Measurements from ENCODE around the gene RHBDF2. TPM values are rescaled to one million over a fixed set of nuclear protein-coding genes. Genes with fewer than 3 reads are reported as not detected.
"Not testable (repeated sequence)": the region's sequence is repeated elsewhere in the genome, so short reads cannot be mapped to it uniquely, and the experiment has no call there.

RHBDF2 gene
- total RNA-seq, 2 experiments from 2014 or later = 20.7 to 22.2 TPM

DNA sequence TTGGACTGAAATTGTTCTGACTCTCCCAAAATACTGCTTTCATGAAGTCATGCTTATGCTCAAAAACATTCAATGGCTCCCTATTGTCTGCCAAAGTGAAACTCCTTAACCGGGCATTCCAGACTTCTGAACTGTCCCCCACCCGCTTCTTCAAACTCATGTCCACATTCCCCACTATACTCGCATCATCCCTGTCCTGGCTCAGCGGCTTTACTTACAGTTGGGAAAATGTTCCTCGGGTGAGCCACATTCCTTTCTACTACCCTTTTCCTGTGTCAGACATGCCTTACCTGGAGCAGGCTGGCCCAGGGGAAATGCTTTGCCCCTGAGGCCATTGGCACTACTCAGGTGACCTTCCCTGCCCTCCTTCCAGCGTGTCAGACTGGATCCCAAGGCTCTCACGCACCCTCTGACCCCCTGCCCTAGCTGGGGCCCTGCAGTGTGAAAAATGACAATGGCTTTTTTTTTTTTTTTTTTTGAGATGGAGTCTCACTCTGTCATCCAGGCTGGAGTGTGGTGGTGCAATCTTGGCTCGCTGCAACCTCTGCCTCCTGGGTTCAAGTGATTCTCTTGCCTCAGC lies 30.9 kb upstream of the RHBDF2 start:
- Mint-ChIP-seq H3K36me3 (no peaks in the 10 kb centered on the region), H3K9me3 (no peaks in the 10 kb centered on the region), H3K27ac (no peak overlapping the region), H3K27me3 (peaks cover 4% of the 10 kb centered on the region), H3K4me1 (peaks cover 23% of the 10 kb centered on the region), H3K4me3 (no peak overlapping the region)
- DNase-seq = no peak

DNA sequence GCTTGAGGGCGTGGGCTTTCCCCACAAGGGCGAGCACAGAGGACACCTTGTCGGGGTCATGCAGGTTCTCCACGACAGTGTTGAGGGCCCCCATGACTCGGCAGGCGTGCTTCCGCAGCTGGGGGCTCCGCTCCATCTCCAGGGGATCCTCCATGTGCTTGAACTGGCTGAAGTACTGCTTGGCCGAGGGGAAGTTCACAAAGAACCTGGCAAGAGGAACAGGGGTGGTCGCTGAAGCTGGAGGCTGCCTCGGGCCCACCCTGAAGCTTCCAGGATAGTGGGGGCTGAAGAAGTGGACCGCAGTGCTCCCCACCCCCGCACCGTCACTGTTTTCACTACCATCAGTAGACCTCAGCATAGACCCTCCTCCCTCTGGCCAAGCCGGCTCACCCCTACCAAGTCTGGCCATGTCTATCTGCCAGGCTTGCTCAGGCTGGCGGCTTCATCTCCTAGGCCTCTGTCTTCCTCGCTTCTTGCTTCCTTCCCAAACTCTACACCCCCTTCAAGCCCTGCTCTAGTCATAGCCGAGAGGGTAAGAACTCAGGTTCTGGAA lies 30.3 kb upstream of the RHBDF2 start:
- no peaks in the 10 kb centered on the region for H3K27me3 Mint-ChIP-seq
- no peak overlapping the region for H3K4me3 Mint-ChIP-seq
- H3K27ac Mint-ChIP-seq = no peak overlapping the region
- no peaks in the 10 kb centered on the region for H3K36me3 Mint-ChIP-seq
- H3K4me1 Mint-ChIP-seq = peaks cover 25% of the 10 kb centered on the region
- H3K9me3 Mint-ChIP-seq = no peaks in the 10 kb centered on the region
- DNase-seq = no peak

DNA sequence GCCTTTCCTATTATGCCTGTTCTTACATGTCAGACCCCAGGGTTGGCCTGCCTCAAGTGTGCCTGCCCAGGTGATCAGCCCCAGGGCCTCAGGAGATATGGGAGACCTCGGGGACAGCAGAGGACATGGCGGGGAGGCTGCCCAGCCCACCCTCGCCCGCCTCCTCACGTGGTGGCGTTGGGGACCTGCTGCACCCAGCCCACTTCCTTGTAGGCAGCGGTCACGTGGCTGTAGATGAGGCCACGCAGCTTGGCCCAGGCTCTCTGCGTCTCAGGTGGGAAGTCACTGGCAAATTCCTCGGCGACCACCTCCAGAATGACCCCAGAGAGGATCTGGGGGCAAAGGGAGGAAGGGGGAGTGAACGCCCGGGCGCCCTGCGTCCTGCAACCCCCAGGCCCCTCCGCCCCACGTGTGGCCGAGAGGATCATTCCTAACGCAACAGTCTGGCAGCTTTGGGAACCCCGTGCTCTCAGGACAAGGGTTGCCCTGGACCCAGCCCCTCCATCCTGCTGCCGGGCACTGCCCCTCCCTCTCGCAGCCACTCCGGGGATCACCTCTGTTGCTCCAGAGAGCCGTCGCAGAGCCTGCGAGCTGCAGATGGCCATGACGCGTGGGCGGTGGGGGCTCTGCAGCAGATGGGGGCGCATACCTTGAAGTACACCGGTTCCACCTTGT lies 29.7 kb upstream of the RHBDF2 start:
- no peaks in the 10 kb centered on the region for H3K9me3 Mint-ChIP-seq
- H3K27ac Mint-ChIP-seq = no peak overlapping the region
- no peaks in the 10 kb centered on the region for H3K27me3 Mint-ChIP-seq
- no peaks in the 10 kb centered on the region for H3K36me3 Mint-ChIP-seq
- no peak for DNase-seq
- peaks cover 25% of the 10 kb centered on the region for H3K4me1 Mint-ChIP-seq
- no peak overlapping the region for H3K4me3 Mint-ChIP-seq

GRCh38 chr17:76530095-76530723 lies 29.0 kb upstream of the RHBDF2 start:
- Mint-ChIP-seq H3K4me1 (peaks cover 25% of the 10 kb centered on the region), H3K9me3 (no peaks in the 10 kb centered on the region), H3K27ac (peak overlapping the region; percentile 60), H3K36me3 (no peaks in the 10 kb centered on the region), H3K4me3 (no peak overlapping the region), H3K27me3 (no peaks in the 10 kb centered on the region)
- DNase-seq = no peak

DNA sequence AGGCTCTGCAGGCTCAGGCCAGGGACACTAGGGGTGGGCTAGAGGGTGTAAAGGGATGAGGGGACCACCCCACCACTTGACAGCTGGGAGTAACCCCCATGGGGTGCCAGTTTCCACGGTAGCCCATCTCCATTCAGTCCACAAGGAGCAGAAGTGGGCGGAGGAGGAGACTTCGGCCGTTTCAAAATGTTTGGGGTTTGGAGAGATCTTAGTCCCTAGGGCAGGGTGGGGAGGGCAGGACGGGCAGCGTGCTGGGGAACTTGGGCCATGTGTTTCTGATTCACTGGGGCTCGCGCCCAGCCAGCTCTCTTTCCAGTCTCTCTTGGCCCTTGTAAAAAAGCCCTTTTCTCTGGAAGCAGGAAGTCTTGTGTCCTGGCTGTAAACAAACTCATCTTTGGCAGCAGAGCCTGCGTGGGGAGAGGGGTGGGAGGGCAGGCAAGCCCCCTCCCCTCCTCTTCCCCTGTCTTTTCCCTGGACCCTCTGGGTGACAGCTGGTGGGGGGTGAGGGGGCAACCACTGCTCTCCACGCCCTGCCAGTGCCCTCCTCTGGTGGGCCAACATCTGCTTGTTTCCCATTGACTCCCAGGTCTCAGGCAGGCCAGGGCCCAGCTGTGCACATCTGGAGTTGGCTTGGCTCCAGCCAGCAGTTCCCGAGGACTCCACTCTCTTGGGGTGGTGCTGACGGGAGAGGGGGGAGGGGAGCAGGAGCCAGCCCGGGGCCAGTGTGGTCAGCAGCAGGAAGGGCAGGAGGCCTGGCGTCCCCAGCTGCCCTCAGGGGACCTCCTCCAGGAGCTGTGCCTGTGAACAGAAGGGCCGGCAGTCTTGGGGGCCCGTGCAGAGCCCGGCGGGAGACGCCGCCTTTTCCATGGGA lies 28.2 kb upstream of the RHBDF2 start:
- Mint-ChIP-seq H3K4me3 (no peak overlapping the region), H3K9me3 (no peaks in the 10 kb centered on the region), H3K27me3 (no peaks in the 10 kb centered on the region), H3K27ac (no peak overlapping the region), H3K4me1 (peaks cover 25% of the 10 kb centered on the region), H3K36me3 (no peaks in the 10 kb centered on the region)
- no peak for DNase-seq

GRCh38 chr17:76528528-76529223 lies 27.5 kb upstream of the RHBDF2 start:
- peak overlapping the region; percentile 63 for H3K4me3 Mint-ChIP-seq
- peaks cover 25% of the 10 kb centered on the region for H3K4me1 Mint-ChIP-seq
- H3K27me3 Mint-ChIP-seq = no peaks in the 10 kb centered on the region
- H3K9me3 Mint-ChIP-seq = no peaks in the 10 kb centered on the region
- DNase-seq = no peak
- peak overlapping the region; percentile 64 for H3K27ac Mint-ChIP-seq
- no peaks in the 10 kb centered on the region for H3K36me3 Mint-ChIP-seq

DNA sequence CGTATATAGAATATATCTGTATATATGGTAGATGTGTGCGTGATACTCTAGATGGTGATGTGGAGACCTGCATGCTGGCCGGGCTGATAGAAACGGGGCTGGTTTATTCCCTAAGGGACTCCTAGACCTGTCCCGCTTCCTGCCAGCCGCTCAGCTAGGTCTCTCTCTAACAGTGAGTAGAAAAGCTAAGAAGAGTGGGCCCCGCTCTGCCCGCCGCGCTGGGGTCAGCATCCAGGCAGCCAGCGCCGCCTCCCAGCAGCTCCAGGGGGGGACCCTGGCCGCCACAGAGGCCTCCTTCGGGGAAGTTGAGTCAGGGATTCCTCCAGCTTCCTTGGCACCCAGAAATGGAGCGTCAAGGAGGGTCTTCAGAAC lies 26.9 kb upstream of the RHBDF2 start:
- Mint-ChIP-seq H3K36me3 (no peaks in the 10 kb centered on the region), H3K4me3 (peak overlapping the region; percentile 63), H3K4me1 (peaks cover 26% of the 10 kb centered on the region), H3K27ac (peak overlapping the region; percentile 72), H3K9me3 (no peaks in the 10 kb centered on the region), H3K27me3 (no peaks in the 10 kb centered on the region)
- DNase-seq = no peak

DNA sequence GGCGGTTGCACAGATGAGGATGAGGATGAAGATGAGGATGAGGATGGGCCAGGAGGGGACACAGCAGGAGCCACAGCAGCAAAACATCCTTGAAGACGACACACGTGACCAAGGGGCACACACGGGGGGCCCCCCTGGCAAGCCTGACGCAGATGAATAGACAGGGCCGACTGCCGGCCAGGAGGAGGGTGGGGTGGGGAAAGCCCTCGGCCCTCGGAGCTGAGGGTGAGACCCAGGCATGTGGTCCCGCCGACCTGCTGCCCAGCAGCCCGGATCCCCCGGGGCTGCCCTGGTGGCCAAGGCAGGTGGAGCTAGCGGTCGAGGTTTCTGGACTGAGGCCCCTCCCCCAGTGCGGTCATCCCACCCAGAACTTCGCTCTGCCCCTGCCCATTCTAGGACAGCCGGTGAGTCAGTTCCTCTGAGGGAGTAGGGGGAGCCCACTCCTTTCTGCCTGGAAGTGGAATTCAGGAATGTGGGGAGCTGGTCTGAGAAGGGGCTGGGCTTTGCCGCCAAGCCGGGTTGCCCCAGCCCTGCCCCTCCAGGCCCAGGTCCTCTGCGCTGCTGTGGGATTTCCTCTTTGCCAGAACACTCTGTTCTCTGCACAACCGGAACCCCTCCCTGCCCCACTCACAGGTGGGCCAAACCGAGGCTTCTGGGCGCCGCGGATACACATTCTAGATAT lies 26.3 kb upstream of the RHBDF2 start:
- Mint-ChIP-seq H3K9me3 (no peaks in the 10 kb centered on the region), H3K36me3 (no peaks in the 10 kb centered on the region), H3K4me3 (peak overlapping the region; percentile 57), H3K27me3 (no peaks in the 10 kb centered on the region), H3K27ac (peak overlapping the region; percentile 2), H3K4me1 (peaks cover 27% of the 10 kb centered on the region)
- DNase-seq = peak; percentile 46

DNA sequence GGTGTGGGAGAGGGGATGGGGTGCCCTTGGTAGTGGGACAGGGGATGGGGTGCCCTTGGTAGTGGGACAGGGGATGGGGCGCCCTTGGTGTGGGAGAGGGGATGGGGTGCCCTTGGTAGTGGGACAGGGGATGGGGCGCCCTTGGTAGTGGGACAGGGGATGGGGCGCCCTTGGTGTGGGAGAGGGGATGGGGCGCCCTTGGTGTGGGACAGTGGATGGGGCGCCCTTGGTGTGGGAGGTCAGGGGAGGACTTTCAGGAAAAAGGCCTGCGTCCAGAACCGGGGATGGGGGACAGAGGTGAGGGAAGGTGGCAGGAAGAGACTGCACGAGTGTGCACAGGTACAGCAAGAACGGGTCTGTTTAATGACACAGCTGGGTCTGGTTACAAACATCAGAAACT lies 25.8 kb upstream of the RHBDF2 start:
- H3K27ac Mint-ChIP-seq = peak overlapping the region; percentile 2
- H3K4me1 Mint-ChIP-seq = peaks cover 27% of the 10 kb centered on the region
- not testable (repeated sequence) for H3K9me3 Mint-ChIP-seq, H3K27me3 Mint-ChIP-seq, H3K36me3 Mint-ChIP-seq, DNase-seq
- H3K4me3 Mint-ChIP-seq = peak overlapping the region; percentile 0

DNA sequence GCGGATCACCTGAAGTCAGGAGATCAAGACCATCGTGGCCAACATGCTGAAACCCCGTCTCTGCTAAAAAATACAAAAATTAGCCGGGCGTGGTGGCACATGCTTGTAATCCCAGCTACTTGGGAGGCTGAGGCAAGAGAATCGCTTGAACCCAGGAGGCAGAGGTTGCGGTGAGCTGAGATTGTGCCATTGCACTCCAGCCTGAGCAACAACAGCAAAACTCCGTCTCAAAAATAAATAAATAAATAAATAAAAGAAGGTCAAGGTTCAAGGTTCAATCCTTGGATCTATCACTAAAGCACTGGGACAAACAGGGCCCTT lies 24.2 kb upstream of the RHBDF2 start:
- DNase-seq, H3K27ac Mint-ChIP-seq, H3K27me3 Mint-ChIP-seq, H3K9me3 Mint-ChIP-seq, H3K36me3 Mint-ChIP-seq, H3K4me3 Mint-ChIP-seq: not testable (repeated sequence)
- peaks cover 23% of the 10 kb centered on the region for H3K4me1 Mint-ChIP-seq

- H3K27ac Mint-ChIP-seq = no peak overlapping the region
- H3K36me3 Mint-ChIP-seq = no peaks in the 10 kb centered on the region
- no peaks in the 10 kb centered on the region for H3K27me3 Mint-ChIP-seq
- no peaks in the 10 kb centered on the region for H3K9me3 Mint-ChIP-seq
- H3K4me1 Mint-ChIP-seq = peaks cover 18% of the 10 kb centered on the region
- no peak for DNase-seq
- no peak overlapping the region for H3K4me3 Mint-ChIP-seq
These were observed 23.6 kb upstream of the RHBDF2 start for GRCh38 chr17:76524598-76525512.

GRCh38 chr17:76523084-76524037 lies 22.1 kb upstream of the RHBDF2 start:
- peaks cover 16% of the 10 kb centered on the region for H3K4me1 Mint-ChIP-seq
- H3K9me3 Mint-ChIP-seq = no peaks in the 10 kb centered on the region
- no peaks in the 10 kb centered on the region for H3K27me3 Mint-ChIP-seq
- peak; percentile 83 for DNase-seq
- no peak overlapping the region for H3K4me3 Mint-ChIP-seq
- H3K27ac Mint-ChIP-seq = no peak overlapping the region
- H3K36me3 Mint-ChIP-seq = no peaks in the 10 kb centered on the region

Measured in activated naive CD8-positive, alpha-beta T cell treated with anti-CD3 and anti-CD28 coated beads for 36 hours (primary cell).